Measurements from ENCODE around the gene SCGB3A1.

Gene SCGB3A1

DNA sequence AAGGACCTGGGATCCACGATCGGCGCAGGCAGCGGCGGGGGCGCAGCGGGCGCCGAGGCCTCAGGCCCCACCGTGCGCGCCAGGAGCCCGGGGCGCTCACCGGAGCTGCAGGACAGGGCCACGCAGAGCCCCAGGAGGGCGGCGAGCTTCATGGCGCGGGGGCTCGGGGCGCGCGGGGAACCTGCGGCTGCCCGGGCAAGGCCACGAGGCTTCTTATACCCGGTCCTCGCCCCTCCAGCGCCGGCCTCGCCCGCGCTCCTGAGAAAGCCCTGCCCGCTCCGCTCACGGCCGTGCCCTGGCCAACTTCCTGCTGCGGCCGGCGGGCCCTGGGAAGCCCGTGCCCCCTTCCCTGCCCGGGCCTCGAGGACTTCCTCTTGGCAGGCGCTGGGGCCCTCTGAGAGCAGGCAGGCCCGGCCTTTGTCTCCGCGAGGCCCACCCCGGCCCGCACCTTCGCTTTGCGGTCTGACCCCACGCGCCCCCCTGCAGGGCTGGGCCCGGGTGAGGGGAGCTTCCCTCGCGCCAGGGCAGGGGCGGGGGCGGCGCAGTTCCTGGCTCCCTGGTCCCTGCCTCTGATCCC lies at the start of gene SCGB3A1:
TSS of gene SCGB3A1 (minus strand) at position 189 of the 577 bp plus-strand sequence. CDS start at position 152, 37 bp downstream.
- peak; percentile 55 for DNase-seq

DNA sequence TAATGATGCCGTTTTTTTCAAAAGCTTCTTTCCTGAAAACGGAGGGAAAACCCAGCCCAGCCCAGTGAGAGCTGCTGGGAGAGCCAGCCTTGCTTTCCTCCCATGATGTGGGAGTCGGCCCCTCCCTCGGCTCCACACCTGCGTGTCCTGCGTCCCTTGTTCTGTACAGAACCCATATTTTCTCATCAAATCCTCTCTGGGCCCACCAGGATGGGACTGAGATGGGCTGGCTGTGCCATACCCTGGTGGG lies 49.2 kb upstream of the SCGB3A1 start:
- no peak for DNase-seq

DNA sequence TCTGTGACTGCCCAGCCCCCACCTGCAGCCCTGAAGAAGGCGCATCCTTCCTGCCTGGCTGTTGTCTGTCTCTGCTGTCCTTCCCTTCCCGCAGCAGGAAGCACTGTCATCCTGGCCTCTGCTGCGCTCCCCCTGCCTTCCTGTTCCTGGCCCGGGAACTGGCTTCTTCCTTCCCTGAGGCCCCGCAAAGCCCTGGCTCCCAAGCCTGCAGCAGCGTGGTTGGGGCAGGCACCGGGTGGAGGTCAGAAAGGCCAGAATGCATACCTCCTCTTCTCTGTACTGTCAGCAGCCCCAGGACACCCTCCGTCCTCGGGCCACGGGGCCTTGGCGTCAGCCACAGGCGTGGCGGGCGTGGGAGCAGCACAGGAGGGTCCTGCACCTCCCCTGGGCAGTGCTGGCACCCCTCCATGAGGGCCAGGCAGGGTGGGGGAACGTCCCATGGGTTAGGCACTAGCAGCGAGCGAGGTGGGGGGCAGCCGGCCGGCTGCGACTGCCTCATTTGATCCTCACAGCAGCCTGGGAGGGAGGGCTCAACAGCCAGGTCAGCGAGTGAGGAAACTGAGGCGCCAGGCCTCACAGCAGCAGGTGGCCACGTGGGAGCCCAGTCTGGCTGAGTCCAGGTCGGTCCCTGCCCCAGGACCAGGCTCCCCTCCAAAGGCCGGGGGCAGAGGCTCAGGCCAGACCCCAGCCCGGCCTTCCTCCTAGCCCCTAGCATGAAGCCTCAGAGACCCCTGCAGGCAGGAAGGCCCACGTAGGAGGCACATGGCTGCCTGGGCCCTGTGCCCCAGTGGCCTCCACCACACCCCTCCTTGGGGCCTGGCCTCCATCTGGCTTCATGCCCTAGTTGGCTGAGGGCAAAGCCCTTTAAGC lies 48.7 kb upstream of the SCGB3A1 start:
- peak; percentile 48 for DNase-seq

- DNase-seq, result no peak
These were observed 48.0 kb upstream of the SCGB3A1 start for GRCh38 chr5:180639287-180639686.

GRCh38 chr5:180637962-180638680 lies 46.8 kb upstream of the SCGB3A1 start:
- DNase-seq, result no peak

DNA sequence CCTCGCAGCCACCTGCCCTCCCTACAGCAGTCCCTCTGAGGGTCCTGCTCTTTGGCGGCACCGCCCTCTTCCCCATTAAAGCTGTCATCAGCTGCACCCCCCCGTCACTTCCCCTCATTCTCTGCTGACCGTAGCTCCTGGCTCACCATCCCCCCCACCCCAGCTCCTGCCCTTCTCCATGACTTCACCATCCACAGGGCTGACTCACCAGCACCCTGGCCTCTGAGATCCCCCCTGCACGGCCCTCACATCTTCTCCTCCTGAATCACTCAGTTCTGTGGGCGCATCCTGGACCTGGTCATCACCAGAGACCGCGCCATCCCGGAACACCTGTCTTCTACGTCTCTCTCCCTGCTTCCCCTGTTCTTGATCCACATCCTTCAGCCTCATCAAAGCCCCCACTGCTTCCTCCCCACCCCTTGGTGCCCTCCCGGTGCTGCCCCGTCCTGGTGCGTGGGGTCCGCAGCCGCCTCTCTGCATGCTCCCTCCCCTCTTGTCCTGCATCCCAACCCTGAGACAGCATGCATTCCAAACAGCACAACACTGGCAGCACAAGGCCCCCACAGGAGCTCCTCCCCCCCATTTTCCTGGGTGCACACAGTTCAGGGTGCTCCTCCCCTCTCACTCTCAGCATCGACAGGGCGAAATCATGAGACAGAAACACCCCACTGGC lies 45.2 kb upstream of the SCGB3A1 start:
- DNase-seq, result no peak

- DNase-seq, result no peak
These were observed 44.7 kb upstream of the SCGB3A1 start for GRCh38 chr5:180636016-180636402.

- no peak for DNase-seq
These were observed 42.2 kb upstream of the SCGB3A1 start for GRCh38 chr5:180633283-180634177.

- no peak for DNase-seq
These were observed 41.5 kb upstream of the SCGB3A1 start for GRCh38 chr5:180632768-180633167.

- no peak for DNase-seq
These were observed 40.5 kb upstream of the SCGB3A1 start for GRCh38 chr5:180631549-180632383.

DNA sequence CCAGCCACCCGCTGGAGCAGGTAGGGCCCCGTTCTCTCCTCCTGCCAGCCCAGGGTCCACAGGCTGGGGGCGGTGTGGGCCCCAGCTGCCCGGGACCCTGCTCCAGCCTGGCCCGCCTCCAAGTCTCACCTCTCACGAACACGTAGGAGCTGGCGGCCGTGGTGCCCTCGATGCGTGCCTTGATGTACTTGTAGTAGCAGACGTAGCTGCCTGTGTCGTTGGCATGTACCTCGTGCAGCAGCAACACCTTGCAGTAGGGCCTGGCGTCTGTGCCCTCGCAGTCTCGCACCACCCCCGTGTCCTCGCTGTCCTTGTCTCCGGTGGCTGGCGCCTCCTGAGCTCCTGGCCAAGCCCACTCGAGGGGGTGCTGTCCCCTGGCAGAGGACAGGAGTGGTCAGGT lies 39.1 kb upstream of the SCGB3A1 start:
- DNase-seq, result no peak

GRCh38 chr5:180629831-180630382 lies 38.6 kb upstream of the SCGB3A1 start:
- DNase-seq, result no peak

DNA sequence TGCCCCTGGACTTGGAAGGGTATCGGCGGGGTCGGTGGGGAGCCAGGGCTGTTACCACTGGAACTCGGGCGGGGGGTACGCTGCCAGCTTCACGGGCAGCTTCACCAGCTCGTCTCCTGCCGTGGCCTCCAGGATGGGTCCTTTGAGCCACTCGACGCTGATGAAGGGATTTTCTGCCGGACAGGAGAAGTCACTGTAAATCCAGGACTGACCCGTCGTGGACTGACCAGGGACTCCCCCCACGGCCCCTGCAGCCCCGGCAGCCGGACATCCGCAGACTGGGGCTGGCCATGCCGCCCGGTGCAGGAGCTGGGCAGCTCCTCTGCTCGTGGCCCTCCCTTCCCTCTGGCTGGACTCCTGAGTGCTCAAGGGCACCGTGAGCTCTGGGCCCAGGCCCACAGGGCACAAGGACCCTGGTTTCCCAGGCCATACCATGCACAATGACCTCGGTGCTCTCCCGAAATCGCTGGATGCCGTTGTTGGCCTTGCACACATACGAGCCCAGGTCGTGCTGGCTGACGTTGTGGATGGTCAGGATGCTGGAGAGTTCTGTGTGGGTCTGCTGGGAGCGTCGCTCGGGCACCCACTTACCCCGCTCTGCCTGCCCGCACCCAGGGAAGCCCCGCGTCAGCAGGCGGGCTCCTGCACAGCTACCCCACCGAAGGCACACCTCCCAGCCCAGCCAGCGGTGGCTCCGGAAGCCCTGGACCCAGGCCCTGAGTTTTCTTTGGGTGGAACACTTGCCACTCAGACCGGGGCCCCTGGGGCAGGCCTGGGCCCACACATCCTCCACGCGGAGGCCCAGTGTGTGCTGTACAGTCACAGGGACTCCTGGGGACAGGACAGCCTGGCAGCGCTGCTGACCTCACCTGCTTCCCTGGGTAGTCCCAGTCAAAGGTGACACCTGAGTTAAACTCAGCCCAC lies 37.8 kb upstream of the SCGB3A1 start:
- no peak for DNase-seq

- no peak for DNase-seq
These were observed 36.9 kb upstream of the SCGB3A1 start for GRCh38 chr5:180628211-180628610.

- no peak for DNase-seq
These were observed 36.3 kb upstream of the SCGB3A1 start for GRCh38 chr5:180627386-180628120.

DNA sequence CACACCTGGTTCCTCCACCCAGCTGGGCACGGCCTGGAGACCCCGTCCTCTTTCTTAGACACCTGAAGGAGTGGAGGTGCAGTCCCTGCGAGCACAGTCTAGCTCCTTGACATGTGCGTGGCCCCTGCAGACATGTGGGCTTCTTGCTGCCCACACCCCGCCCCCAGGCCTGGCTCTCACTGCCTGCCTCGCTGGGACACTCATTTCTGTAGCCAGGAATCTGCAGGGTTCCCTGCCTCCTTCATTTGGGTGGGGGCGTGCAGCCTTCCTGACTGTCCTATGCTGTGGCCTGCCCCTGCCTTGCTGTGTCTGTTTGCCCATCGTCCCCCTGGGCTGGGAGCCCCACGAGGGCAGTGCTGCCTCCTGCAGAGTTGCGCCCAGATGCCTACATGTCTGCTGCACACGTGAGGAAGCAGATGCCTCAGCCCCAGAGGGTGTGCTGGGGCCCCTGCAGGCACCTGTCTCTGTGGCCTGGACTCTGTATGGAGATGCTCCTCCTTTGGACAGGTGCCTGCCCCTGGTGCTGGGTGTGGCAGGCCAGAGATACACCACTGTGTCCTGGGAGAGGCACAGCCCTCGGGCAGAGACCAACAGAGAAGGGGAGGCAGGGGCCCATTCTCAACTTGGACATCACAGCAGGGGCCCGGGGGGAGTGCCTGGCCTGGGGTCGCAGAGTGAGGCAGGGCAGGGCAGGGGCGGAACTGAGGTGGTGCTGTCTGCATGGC lies 35.5 kb upstream of the SCGB3A1 start:
- DNase-seq, result no peak

DNA sequence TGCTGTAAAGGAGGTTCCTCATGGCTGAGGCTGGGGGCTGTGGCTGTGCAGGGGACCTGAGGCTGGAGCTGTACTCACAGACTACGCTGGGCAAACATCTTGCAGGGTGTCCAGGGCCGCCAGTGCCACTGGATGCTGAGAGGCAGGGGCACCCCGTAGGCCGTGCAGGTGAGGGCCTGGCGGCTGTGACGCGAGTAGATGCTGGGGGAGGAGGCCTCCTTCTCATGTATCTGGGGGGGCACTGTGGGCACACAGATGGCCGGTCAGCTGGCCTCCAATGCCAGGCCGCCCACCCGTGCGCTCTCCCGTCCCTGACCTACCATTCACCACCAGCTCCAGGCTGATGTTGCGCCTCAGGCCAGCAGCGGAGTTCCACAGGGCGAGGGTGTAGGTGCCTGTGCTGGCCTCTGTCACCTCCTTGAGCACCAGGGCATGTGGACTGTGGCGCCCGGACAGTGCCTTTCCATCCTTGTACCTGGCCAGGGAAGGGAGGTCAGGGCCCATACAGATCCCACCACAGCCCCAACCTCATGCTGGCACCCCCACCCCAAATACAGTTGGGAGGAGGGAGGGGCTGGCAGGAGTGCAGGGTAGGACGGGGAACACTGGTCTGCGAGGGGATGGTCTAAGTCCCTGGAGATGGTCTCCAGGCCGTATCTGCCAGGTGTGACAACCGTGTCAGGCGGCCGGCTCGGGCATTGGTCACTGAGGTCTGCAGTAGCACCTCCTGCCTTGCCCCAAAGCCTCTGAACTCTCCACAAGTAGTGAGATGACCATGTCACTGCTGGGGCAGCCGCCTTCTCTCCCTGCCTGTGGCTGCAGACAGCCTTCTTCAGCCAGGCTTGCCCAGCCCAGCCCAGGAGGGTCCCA lies 34.7 kb upstream of the SCGB3A1 start:
- no peak for DNase-seq
